ENCODE results near the gene ATP6AP1.
A peak's percentile ranks its signal among the peaks of the same experiment; 100 is the strongest.

ATP6AP1 gene

GRCh38 chrX:154449618-154450017 is 21.1 kb downstream of the ATP6AP1 start:
- no peak for DNase-seq (ENCODE audit: low spot score)

GRCh38 chrX:154450312-154450711 is 21.8 kb downstream of the ATP6AP1 start:
- DNase-seq (ENCODE audit: low spot score): no peak

GRCh38 chrX:154452823-154453222 is 24.3 kb downstream of the ATP6AP1 start:
- no peak for DNase-seq (ENCODE audit: low spot score)

- DNase-seq (ENCODE audit: low spot score): peak; percentile 79
Observed at GRCh38 chrX:154457491-154458115, 29.1 kb downstream of the ATP6AP1 start.

GRCh38 chrX:154458116-154458953 is 29.9 kb downstream of the ATP6AP1 start, which contains the start of gene PLXNA3:
PLXNA3 (plus strand) TSS chrX:154458281; CDS start chrX:154460184, 1,903 bp downstream.
- peak; percentile 66 for DNase-seq (ENCODE audit: low spot score)

- DNase-seq (ENCODE audit: low spot score): peak; percentile 11
Observed at GRCh38 chrX:154458954-154459778, 30.7 kb downstream of the ATP6AP1 start.

- no peak for DNase-seq (ENCODE audit: low spot score)
Observed at GRCh38 chrX:154459832-154460231, 31.4 kb downstream of the ATP6AP1 start.

GRCh38 chrX:154460326-154460725 is 31.8 kb downstream of the ATP6AP1 start:
- no peak for DNase-seq (ENCODE audit: low spot score)

GRCh38 chrX:154462396-154462795 is 33.9 kb downstream of the ATP6AP1 start:
- no peak for DNase-seq (ENCODE audit: low spot score)

- DNase-seq (ENCODE audit: low spot score): no peak
Observed at GRCh38 chrX:154463611-154464220, 35.2 kb downstream of the ATP6AP1 start.

GRCh38 chrX:154464806-154465365 is 36.4 kb downstream of the ATP6AP1 start:
- no peak for DNase-seq (ENCODE audit: low spot score)

GRCh38 chrX:154465601-154466000 is 37.1 kb downstream of the ATP6AP1 start:
- no peak for DNase-seq (ENCODE audit: low spot score)

- no peak for DNase-seq (ENCODE audit: low spot score)
Observed at GRCh38 chrX:154466036-154466435, 37.6 kb downstream of the ATP6AP1 start.

- DNase-seq (ENCODE audit: low spot score): no peak
Observed at GRCh38 chrX:154466907-154467306, 38.4 kb downstream of the ATP6AP1 start.

- no peak for DNase-seq (ENCODE audit: low spot score)
Observed at GRCh38 chrX:154467556-154467955, 39.1 kb downstream of the ATP6AP1 start.

GRCh38 chrX:154468217-154468616 is 39.7 kb downstream of the ATP6AP1 start:
- DNase-seq (ENCODE audit: low spot score): no peak

GRCh38 chrX:154469114-154469513 is 40.6 kb downstream of the ATP6AP1 start:
- DNase-seq (ENCODE audit: low spot score): no peak

GRCh38 chrX:154469880-154470279 is 41.4 kb downstream of the ATP6AP1 start:
- no peak for DNase-seq (ENCODE audit: low spot score)

- DNase-seq (ENCODE audit: low spot score): no peak
Observed at GRCh38 chrX:154470434-154470833, 42.0 kb downstream of the ATP6AP1 start.

GRCh38 chrX:154470914-154471568 is 42.6 kb downstream of the ATP6AP1 start:
- DNase-seq (ENCODE audit: low spot score): no peak

Measured in germinal center (tissue), 1 donor.